ENCODE results near the gene LIME1. TPM values are rescaled to one million over a fixed set of nuclear protein-coding genes. Genes with fewer than 3 reads are reported as not detected.

Gene LIME1
- total and polyA plus RNA-seq, 4 donors = 21.2 to 69.0 (median 51.6) TPM

DNA sequence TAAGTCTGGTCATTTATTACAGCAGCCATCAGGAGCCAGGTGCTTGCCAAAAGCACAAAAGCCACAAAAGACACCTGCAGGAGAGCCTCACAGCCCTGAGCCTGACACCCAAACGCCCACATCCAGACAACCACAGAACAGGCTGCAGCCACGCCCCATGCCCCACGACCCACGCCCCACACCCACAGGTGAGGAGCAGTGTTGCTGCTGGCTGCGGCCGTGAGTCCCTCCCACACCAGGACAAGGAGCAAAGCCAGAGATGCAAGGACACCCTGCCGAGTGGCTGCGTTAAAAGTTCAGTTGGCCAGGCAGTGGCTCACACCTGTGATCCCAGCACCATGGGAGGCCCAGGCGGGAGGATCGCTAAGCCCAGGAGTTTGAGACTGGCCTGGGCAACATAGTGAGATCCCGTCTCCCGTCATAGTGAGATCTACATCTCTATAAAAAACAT lies 46.1 kb downstream of the LIME1 start:
- WGBS = 85% methylated on average over 12 of the region's 12 CpGs

DNA sequence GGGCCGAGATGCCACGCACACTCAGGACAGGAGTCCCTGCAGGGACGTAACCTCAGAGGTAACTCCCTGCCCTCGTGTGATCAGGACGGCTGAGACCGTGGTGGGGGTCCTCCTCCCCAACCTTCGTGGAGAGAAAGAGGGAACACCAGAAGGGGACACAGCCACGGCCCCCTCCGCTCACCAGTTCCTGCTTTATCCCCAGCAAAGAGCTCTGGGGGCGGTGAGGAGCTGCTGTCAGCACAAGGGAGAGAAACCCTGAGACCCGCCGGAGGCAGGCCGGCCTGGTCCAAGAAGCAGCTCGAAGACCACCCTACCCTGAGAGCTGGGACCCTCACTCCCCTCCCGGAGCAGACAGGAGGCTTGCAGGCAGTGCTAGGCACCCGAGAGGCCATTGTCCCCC lies 47.5 kb downstream of the LIME1 start:
- H3K36me3 ChIP-seq (ENCODE audit: control insufficient read depth in 4 of 4, insufficient read depth in 3 of 4, low read depth in 1 of 4, low read length in 3 of 4) = no peaks in the 10 kb centered on the region
- no peak overlapping the region for H3K9ac ChIP-seq (ENCODE audit: low read depth in 1 of 2, low read length in 2 of 2)
- no peak overlapping the region for H3K27ac ChIP-seq (ENCODE audit: low read depth in 1 of 2, low read length in 2 of 2)
- 90% methylated on average over 16 of the region's 16 CpGs for WGBS
- H3K4me3 ChIP-seq (ENCODE audit: low read depth in 1 of 3, low read length in 3 of 3) = no peak overlapping the region
- DNase-seq (ENCODE audit: low spot score) = no peak
- peaks cover 0 to 3% (median 0%) of the 10 kb centered on the region in 4 donors for H3K4me1 ChIP-seq (ENCODE audit: control insufficient read depth in 4 of 4, insufficient read depth in 4 of 4, low read length in 3 of 4)
- H3K9me3 ChIP-seq (ENCODE audit: control insufficient read depth in 4 of 4, low read length in 3 of 4) = no peaks in the 10 kb centered on the region
- no peaks in the 10 kb centered on the region for H3K27me3 ChIP-seq (ENCODE audit: control insufficient read depth in 4 of 4, insufficient read depth in 4 of 4, low read length in 3 of 4)
- TF ChIP-seq, protein P1, sequence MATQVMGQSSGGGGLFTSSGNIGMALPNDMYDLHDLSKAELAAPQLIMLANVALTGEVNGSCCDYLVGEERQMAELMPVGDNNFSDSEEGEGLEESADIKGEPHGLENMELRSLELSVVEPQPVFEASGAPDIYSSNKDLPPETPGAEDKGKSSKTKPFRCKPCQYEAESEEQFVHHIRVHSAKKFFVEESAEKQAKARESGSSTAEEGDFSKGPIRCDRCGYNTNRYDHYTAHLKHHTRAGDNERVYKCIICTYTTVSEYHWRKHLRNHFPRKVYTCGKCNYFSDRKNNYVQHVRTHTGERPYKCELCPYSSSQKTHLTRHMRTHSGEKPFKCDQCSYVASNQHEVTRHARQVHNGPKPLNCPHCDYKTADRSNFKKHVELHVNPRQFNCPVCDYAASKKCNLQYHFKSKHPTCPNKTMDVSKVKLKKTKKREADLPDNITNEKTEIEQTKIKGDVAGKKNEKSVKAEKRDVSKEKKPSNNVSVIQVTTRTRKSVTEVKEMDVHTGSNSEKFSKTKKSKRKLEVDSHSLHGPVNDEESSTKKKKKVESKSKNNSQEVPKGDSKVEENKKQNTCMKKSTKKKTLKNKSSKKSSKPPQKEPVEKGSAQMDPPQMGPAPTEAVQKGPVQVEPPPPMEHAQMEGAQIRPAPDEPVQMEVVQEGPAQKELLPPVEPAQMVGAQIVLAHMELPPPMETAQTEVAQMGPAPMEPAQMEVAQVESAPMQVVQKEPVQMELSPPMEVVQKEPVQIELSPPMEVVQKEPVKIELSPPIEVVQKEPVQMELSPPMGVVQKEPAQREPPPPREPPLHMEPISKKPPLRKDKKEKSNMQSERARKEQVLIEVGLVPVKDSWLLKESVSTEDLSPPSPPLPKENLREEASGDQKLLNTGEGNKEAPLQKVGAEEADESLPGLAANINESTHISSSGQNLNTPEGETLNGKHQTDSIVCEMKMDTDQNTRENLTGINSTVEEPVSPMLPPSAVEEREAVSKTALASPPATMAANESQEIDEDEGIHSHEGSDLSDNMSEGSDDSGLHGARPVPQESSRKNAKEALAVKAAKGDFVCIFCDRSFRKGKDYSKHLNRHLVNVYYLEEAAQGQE (IDR thresholded peaks at IDR 0.05) = no peak
- TF ChIP-seq RXRA (IDR thresholded peaks at IDR 0.05) (no peak), RAD21 (IDR thresholded peaks at IDR 0.05) (no peak), HNF4A (conservative IDR thresholded peaks at IDR 0.05) (no peak), SP1 (IDR thresholded peaks at IDR 0.05) (no peak)
- TF ChIP-seq, protein P2, sequence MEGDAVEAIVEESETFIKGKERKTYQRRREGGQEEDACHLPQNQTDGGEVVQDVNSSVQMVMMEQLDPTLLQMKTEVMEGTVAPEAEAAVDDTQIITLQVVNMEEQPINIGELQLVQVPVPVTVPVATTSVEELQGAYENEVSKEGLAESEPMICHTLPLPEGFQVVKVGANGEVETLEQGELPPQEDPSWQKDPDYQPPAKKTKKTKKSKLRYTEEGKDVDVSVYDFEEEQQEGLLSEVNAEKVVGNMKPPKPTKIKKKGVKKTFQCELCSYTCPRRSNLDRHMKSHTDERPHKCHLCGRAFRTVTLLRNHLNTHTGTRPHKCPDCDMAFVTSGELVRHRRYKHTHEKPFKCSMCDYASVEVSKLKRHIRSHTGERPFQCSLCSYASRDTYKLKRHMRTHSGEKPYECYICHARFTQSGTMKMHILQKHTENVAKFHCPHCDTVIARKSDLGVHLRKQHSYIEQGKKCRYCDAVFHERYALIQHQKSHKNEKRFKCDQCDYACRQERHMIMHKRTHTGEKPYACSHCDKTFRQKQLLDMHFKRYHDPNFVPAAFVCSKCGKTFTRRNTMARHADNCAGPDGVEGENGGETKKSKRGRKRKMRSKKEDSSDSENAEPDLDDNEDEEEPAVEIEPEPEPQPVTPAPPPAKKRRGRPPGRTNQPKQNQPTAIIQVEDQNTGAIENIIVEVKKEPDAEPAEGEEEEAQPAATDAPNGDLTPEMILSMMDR (IDR thresholded peaks at IDR 0.05; ENCODE audit: low read depth, low read length, missing input control) = no peak

More for the DNA sequence above, 46.1 kb downstream of the LIME1 start:
- H3K27ac ChIP-seq (ENCODE audit: low read depth in 1 of 2, low read length in 2 of 2) = no peak overlapping the region
- DNase-seq (ENCODE audit: low spot score) = no peak
- no peaks in the 10 kb centered on the region for H3K27me3 ChIP-seq (ENCODE audit: control insufficient read depth in 4 of 4, insufficient read depth in 4 of 4, low read length in 3 of 4)
- no peak for TF ChIP-seq FOXA2 (IDR thresholded peaks at IDR 0.05)
- TF ChIP-seq, protein P3, sequence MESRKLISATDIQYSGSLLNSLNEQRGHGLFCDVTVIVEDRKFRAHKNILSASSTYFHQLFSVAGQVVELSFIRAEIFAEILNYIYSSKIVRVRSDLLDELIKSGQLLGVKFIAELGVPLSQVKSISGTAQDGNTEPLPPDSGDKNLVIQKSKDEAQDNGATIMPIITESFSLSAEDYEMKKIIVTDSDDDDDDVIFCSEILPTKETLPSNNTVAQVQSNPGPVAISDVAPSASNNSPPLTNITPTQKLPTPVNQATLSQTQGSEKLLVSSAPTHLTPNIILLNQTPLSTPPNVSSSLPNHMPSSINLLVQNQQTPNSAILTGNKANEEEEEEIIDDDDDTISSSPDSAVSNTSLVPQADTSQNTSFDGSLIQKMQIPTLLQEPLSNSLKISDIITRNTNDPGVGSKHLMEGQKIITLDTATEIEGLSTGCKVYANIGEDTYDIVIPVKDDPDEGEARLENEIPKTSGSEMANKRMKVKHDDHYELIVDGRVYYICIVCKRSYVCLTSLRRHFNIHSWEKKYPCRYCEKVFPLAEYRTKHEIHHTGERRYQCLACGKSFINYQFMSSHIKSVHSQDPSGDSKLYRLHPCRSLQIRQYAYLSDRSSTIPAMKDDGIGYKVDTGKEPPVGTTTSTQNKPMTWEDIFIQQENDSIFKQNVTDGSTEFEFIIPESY (IDR thresholded peaks at IDR 0.05) = no peak
- TF ChIP-seq TAF1 (conservative IDR thresholded peaks at IDR 0.05) = no peak
- no peak for TF ChIP-seq FOXA1 (IDR thresholded peaks at IDR 0.05)
- TF ChIP-seq, protein P4, sequence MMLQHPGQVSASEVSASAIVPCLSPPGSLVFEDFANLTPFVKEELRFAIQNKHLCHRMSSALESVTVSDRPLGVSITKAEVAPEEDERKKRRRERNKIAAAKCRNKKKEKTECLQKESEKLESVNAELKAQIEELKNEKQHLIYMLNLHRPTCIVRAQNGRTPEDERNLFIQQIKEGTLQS (IDR thresholded peaks at IDR 0.05) = no peak
- TF ChIP-seq NR2F2 (IDR thresholded peaks at IDR 0.05) = no peak
- TF ChIP-seq EGR1 (IDR thresholded peaks at IDR 0.05; ENCODE audit: low read depth in 2 of 2) = no peak
- TF ChIP-seq, protein P1 (IDR thresholded peaks at IDR 0.05) = no peak
- no peak for TF ChIP-seq HNF4G (IDR thresholded peaks at IDR 0.05)
- TF ChIP-seq, protein P5, sequence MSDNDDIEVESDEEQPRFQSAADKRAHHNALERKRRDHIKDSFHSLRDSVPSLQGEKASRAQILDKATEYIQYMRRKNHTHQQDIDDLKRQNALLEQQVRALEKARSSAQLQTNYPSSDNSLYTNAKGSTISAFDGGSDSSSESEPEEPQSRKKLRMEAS (IDR thresholded peaks at IDR 0.05) = no peak
- no peak for TF ChIP-seq GABPA (IDR thresholded peaks at IDR 0.05 in 1 of 2, conservative IDR thresholded peaks at IDR 0.05 in 1 of 2)
- TF ChIP-seq, protein P2 (IDR thresholded peaks at IDR 0.05; ENCODE audit: low read depth, low read length, missing input control) = no peak
- no peak for TF ChIP-seq YY1 (IDR thresholded peaks at IDR 0.05)
- no peaks in the 10 kb centered on the region for H3K36me3 ChIP-seq (ENCODE audit: control insufficient read depth in 4 of 4, insufficient read depth in 3 of 4, low read depth in 1 of 4, low read length in 3 of 4)
- no peak overlapping the region for H3K9ac ChIP-seq (ENCODE audit: low read depth in 1 of 2, low read length in 2 of 2)
- no peak overlapping the region for H3K4me3 ChIP-seq (ENCODE audit: low read depth in 1 of 3, low read length in 3 of 3)
- H3K9me3 ChIP-seq (ENCODE audit: control insufficient read depth in 4 of 4, low read length in 3 of 4) = no peaks in the 10 kb centered on the region
- peaks cover 0 to 3% (median 0%) of the 10 kb centered on the region in 4 donors for H3K4me1 ChIP-seq (ENCODE audit: control insufficient read depth in 4 of 4, insufficient read depth in 4 of 4, low read length in 3 of 4)

Data from liver (tissue), 9 donors.